ENCODE results near the gene FLAD1. TPM values are rescaled to one million over a fixed set of nuclear protein-coding genes. Genes with fewer than 3 reads are reported as not detected.

The FLAD1 gene
- total and polyA plus RNA-seq, 12 donors, result 21.6 to 65.5 (median 30.8) TPM

DNA sequence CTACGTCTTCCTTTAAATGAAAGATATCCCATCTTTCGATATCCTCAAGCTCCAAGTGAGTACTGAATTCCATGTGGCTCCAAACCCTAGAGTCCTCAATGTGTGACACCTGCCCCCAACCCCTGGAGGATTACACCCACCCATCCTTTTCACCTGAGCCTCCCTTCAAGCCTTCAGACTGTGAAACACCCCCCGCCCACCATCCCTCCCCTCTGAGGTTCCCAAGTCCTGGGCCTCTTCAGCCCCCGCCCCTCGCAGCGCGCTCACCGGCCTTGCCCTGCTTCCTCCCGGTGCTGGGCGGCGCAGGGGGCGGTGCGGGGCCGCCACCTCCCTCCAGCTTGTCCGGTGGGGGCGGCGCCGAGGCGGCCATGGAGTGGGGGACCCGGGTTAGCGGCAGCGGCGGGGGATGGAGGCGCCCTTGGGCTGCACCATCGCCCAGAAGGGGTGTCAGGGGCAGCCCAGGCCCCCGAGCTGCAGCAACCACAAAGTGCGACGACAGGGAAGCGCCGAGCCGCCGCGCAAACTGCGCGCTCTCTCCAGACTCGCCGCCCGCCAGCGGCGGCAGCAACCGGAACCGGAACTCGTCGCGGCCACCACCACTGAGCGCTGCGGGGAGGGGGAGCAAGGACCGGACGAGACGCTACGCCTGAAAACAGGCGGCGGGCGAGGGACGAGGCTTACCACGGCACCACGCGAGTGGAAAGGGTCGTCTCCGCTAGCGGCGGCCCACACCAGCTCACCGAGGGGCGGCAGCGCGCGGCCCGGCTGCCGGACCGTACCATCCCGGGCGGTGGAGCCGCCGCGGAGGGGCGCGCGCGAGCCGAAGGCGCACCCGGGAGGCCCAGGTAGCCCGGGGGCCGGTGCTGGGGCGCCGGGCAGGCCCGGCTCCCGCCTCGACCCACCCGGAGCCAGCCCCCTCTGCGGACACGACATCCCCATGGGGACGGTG lies 21.7 kb upstream of the FLAD1 start, which contains the start of gene PYGO2:
Gene PYGO2 (minus strand): TSS at position 576 of the 949 bp plus-strand sequence. CDS start 206 bp downstream, at position 370.
- no peaks in the 10 kb centered on the region for H3K9me3 ChIP-seq (replicated peaks in 1 of 3)
- H3K27ac ChIP-seq, result peak within 1 kb of the TSS; percentile 94 to 99 (median 96)
- peak within 1 kb of the TSS; percentile 45 to 86 (median 71) for H3K4me3 ChIP-seq
- peak; percentile 77 to 88 (median 83) for DNase-seq
- H3K4me1 ChIP-seq (replicated peaks in 1 of 2), result peaks cover 17 to 30% of the 10 kb centered on the region in 2 donors
- peaks cover 0 to 58% of the 10 kb centered on the region in 2 donors for H3K36me3 ChIP-seq (replicated peaks in 1 of 2)
- intact Hi-C loops (cut with DNase I), result loop anchor here in 1 of 2 donors (5.0 kb wide), 1 partner anchor 36 kb away; no protein-coding TSS in a partner anchor
- WGBS, 4 donors, result 0% methylated on average over 7 to 93 of the region's 93 CpGs
- TF ChIP-seq, protein P1, sequence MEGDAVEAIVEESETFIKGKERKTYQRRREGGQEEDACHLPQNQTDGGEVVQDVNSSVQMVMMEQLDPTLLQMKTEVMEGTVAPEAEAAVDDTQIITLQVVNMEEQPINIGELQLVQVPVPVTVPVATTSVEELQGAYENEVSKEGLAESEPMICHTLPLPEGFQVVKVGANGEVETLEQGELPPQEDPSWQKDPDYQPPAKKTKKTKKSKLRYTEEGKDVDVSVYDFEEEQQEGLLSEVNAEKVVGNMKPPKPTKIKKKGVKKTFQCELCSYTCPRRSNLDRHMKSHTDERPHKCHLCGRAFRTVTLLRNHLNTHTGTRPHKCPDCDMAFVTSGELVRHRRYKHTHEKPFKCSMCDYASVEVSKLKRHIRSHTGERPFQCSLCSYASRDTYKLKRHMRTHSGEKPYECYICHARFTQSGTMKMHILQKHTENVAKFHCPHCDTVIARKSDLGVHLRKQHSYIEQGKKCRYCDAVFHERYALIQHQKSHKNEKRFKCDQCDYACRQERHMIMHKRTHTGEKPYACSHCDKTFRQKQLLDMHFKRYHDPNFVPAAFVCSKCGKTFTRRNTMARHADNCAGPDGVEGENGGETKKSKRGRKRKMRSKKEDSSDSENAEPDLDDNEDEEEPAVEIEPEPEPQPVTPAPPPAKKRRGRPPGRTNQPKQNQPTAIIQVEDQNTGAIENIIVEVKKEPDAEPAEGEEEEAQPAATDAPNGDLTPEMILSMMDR (IDR thresholded peaks at IDR 0.05), result peak in 5 of 6 experiments; percentile 33 to 65 (median 62)
- TF ChIP-seq POLR2A (IDR thresholded peaks at IDR 0.05), result peak; percentile 65 to 77
- H3K27me3 ChIP-seq, result no peaks in the 10 kb centered on the region

DNA sequence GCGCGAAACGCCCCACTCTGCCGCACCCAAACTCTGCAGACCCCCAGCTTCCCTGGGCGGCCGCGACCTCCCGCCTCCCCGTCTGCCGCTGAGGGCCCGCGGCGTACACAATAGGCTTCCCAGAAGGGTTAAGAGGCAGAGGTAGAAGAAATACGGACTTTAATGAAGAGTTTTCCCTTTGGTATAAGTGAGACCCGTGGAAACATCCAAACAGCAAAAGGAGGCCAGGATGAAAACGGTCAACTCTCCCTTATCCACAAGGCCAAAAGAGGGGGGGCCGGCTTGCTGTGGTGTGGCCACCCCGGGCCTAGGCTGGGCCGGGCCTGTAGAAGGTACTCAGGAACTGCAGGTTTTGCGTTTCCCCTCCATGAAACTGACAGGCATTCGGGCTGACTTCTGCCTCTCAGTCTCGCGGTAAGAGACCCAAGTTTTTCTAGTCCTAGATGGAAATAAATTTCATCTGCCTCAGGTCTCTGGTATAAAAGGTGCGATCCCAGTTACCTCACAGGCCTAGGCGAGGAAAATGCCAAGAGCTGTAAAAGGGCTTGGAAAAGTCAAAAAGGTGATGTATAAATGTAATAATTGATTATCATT lies 20.9 kb upstream of the FLAD1 start:
- TF ChIP-seq, protein P1 (IDR thresholded peaks at IDR 0.05), result no peak
- no peak for TF ChIP-seq POLR2A (IDR thresholded peaks at IDR 0.05)
- Histone ChIP-seq H3K9me3 (replicated peaks in 1 of 3) (no peaks in the 10 kb centered on the region), H3K27me3 (no peaks in the 10 kb centered on the region), H3K4me3 (peak overlapping the region; percentile 4 to 86 (median 71)), H3K4me1 (replicated peaks in 1 of 2) (peaks cover 13 to 23% of the 10 kb centered on the region in 2 donors), H3K36me3 (replicated peaks in 1 of 2) (peaks cover 0 to 65% of the 10 kb centered on the region in 2 donors), H3K27ac (peak overlapping the region; percentile 94 to 99 (median 96))
- DNase-seq, result peak; percentile 63 to 79 (median 71)
- intact Hi-C loops (cut with DNase I), result loop anchor here in 1 of 2 donors (5.0 kb wide), 1 partner anchor 35 kb away; no protein-coding TSS in a partner anchor
- WGBS, 4 donors, result 3% methylated on average over 21 to 25 of the region's 25 CpGs

DNA sequence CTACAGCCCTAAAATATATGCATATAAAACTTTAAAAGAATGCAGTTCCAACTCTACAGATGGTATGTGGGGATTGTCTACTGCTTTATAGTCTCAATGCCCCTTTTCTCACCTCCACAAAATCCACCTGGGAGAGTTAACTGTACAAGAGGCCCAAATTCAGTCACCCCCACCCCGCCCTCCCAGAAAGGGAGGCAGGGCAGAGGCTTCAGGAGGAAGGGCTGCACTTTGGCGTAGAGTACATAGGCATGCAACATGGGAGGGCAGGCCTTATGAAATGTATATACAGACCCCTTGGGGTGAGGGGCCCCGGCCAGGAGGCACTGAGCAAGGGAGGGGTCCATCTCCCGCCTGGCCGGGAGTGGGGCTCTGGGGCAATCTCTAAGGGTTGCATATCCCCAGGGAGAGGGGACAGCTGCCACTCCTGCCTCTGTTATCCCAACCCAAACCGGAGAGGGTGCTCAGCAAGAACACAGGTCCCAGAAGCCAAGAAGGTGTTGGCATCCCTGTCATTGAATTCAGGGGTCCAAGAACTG lies 20.3 kb upstream of the FLAD1 start:
- peak overlapping the region; percentile 94 to 99 (median 96) for H3K27ac ChIP-seq
- 64 to 82% (median 70%) methylated on average over 2 to 6 of the region's 6 CpGs for WGBS, 4 donors
- H3K4me3 ChIP-seq, result peak overlapping the region in 1 of 4 donors; percentile 66
- H3K27me3 ChIP-seq, result no peaks in the 10 kb centered on the region
- peaks cover 13 to 24% of the 10 kb centered on the region in 2 donors for H3K4me1 ChIP-seq (replicated peaks in 1 of 2)
- H3K9me3 ChIP-seq (replicated peaks in 1 of 3), result no peaks in the 10 kb centered on the region
- no peak for TF ChIP-seq POLR2A (IDR thresholded peaks at IDR 0.05)
- TF ChIP-seq, protein P1 (IDR thresholded peaks at IDR 0.05), result no peak
- DNase-seq, result no peak
- peaks cover 0 to 71% of the 10 kb centered on the region in 2 donors for H3K36me3 ChIP-seq (replicated peaks in 1 of 2)
- intact Hi-C loops (cut with DNase I), result loop anchor here in 1 of 2 donors (5.0 kb wide), 1 partner anchor 34 kb away; no protein-coding TSS in a partner anchor

All from adrenal gland (tissue), 12 donors.